GM12878 (cell line): ENCODE data around the gene AOPEP. TPM values are rescaled to one million over a fixed set of nuclear protein-coding genes. Genes with fewer than 3 reads are reported as not detected.

Source experiments
- ATAC-seq: fragments of 200-7000 bp; cut with Tn5 transposase; 3 replicates; pipeline ENCODE4 v1.9.1; 2020; ENCODE audit warnings: mild to moderate bottlenecking, moderate library complexity
- BruUV-seq: library from RNA; stranded (reverse); fragments of 400-500 nt; replicated peaks from 2 replicates; lab custom pipeline; 2021; lab: Mats Ljungman, UMichigan
- CTCF ChIA-PET: fragments of 300-600 bp; sonication (Branson Sonifier 250); formaldehyde crosslinking; extraction: SDS; loops from one replicate; lab custom pipeline; 2021; ENCODE audit warnings: inconsistent platforms; lab: Yijun Ruan, JAX
- POLR2A ChIA-PET: fragments of 350-600 bp; formaldehyde crosslinking; extraction: SDS; loops from one replicate; lab custom pipeline; 2021; ENCODE audit warnings: inconsistent platforms; lab: Charles Lee
- RAD21 ChIA-PET: fragments of 300-600 bp; sonication (Branson Sonifier 250); formaldehyde crosslinking; loops from one replicate; lab custom pipeline; 2023; ENCODE audit warnings: antibody characterized with exemption; ENCODE audit not compliant: unreplicated experiment; lab: Charles Lee
- SMC1A ChIA-PET: fragments of 300-600 bp; sonication (Branson Sonifier 250); formaldehyde crosslinking; loops from one replicate; lab custom pipeline; 2023; ENCODE audit not compliant: unreplicated experiment, uncharacterized antibody; lab: Charles Lee
- DNase-seq: peaks from one replicate; pipeline ENCODE4 v3.0.0-alpha.2; 2011; ENCODE audit warnings: low read depth, low spot score
- FAIRE-seq: peaks from 3 replicates; lab custom pipeline; 2011; peaks lifted over from hg19 to GRCh38; lab: Jason Lieb, UNC
- H2AFZ ChIP-seq: 2 replicates; pipeline ENCODE4 v1.6.0; 2011; ENCODE audit warnings: low read depth, low read length, control low read depth; ENCODE audit not compliant: control insufficient read depth
- H3K27ac ChIP-seq: 2 replicates; pipeline ENCODE4 v1.5.1; 2011; ENCODE audit warnings: control low read depth; ENCODE audit not compliant: control insufficient read depth, insufficient read depth
- H3K27me3 ChIP-seq, 2 experiments: replicated peaks in 1 of 2; 2 replicates each; pipeline versions ENCODE4 v1.6.0 to v1.6.1; 2011; ENCODE audit warnings: low read length in 1 of 2; ENCODE audit not compliant: control insufficient read depth in 2 of 2, insufficient read depth in 2 of 2
- H3K36me3 ChIP-seq, 2 experiments: 2 replicates each; pipeline ENCODE4 v1.5.1; 2011; ENCODE audit warnings: low read length in 1 of 2; ENCODE audit not compliant: control insufficient read depth in 2 of 2, insufficient read depth in 2 of 2
- H3K4me1 ChIP-seq: 2 replicates; pipeline ENCODE4 v1.6.1; 2011; ENCODE audit warnings: mild to moderate bottlenecking, low read length, moderate library complexity, mixed read lengths; ENCODE audit not compliant: control insufficient read depth, insufficient read depth
- H3K4me2 ChIP-seq: 2 replicates; pipeline ENCODE4 v1.6.0; 2011; ENCODE audit warnings: control low read depth; ENCODE audit not compliant: control insufficient read depth, insufficient read depth
- H3K4me3 ChIP-seq: fragments of 200-600 bp; sonication (generic); 2 replicates; pipeline ENCODE4 v1.5.1; 2016
- H3K79me2 ChIP-seq: 2 replicates; pipeline ENCODE4 v1.6.0; 2011; ENCODE audit warnings: low read length; ENCODE audit not compliant: control insufficient read depth, insufficient read depth
- H3K9ac ChIP-seq: 2 replicates; pipeline ENCODE4 v1.8.0; 2011; ENCODE audit warnings: low read length, control low read depth, mixed read lengths; ENCODE audit not compliant: control insufficient read depth, insufficient read depth
- H3K9me3 ChIP-seq: replicated peaks from 3 replicates; pipeline ENCODE4 v1.5.1; 2011; ENCODE audit warnings: mild to moderate bottlenecking, low read length; ENCODE audit not compliant: control insufficient read depth, insufficient read depth
- H4K20me1 ChIP-seq: 2 replicates; pipeline ENCODE4 v1.6.0; 2011; ENCODE audit not compliant: control insufficient read depth, insufficient read depth
- BHLHE40 ChIP-seq, 2 experiments: fragments of 450-650 bp in 1 of 2; IDR thresholded peaks; 2 replicates each; pipeline ENCODE4 v1.6.1; 2011 to 2017; ENCODE audit warnings: low read depth in 2 of 2, borderline replicate concordance in 1 of 2, improper control_type of control experiment in 1 of 2, low read length in 1 of 2, mild to moderate bottlenecking in 1 of 2
- BRCA1 ChIP-seq: IDR thresholded peaks from 2 replicates; pipeline ENCODE4 v1.6.1; 2011; ENCODE audit warnings: low read depth, low read length, improper control_type of control experiment
- CHD1 ChIP-seq: IDR thresholded peaks from 2 replicates; pipeline ENCODE4 v1.6.1; 2012; ENCODE audit warnings: low read depth, low read length, improper control_type of control experiment
- FOS ChIP-seq: IDR thresholded peaks from 3 replicates; pipeline ENCODE4 v1.6.1; 2011; ENCODE audit warnings: borderline replicate concordance; ENCODE audit not compliant: insufficient read length; ENCODE audit errors: extremely low read depth
- GATAD2B ChIP-seq: fragments of 450-650 bp; conservative IDR thresholded peaks from 2 replicates; pipeline ENCODE4 v1.6.1; 2017; ENCODE audit warnings: low read depth, mild to moderate bottlenecking, moderate library complexity
- HCFC1 ChIP-seq: fragments of 150-350 bp; IDR thresholded peaks from 2 replicates; pipeline ENCODE4 v1.6.1; 2014; ENCODE audit warnings: low read length
- IKZF2 ChIP-seq, 2 experiments: fragments of 450-650 bp; IDR thresholded peaks; 2 replicates each; pipeline ENCODE4 v1.6.1; 2017; ENCODE audit warnings: mild to moderate bottlenecking in 2 of 2, moderate library complexity in 2 of 2
- MTA2 ChIP-seq: fragments of 450-650 bp; IDR thresholded peaks from 2 replicates; pipeline ENCODE4 v1.6.1; 2016; ENCODE audit warnings: low read depth, mild to moderate bottlenecking, moderate library complexity
- NR2C1 ChIP-seq: fragments of 450-650 bp; IDR thresholded peaks from 2 replicates; pipeline ENCODE4 v1.6.1; 2017; ENCODE audit warnings: antibody characterized with exemption, mild to moderate bottlenecking, moderate library complexity
- PML ChIP-seq: IDR thresholded peaks from 2 replicates; pipeline ENCODE4 v1.6.1; 2012; ENCODE audit warnings: low read length, inconsistent platforms
- RCOR1 ChIP-seq: conservative IDR thresholded peaks from 2 replicates; pipeline ENCODE4 v1.6.1; 2012; ENCODE audit warnings: low read depth, low read length, improper control_type of control experiment
- SMAD5 ChIP-seq: IDR thresholded peaks from 2 replicates; pipeline ENCODE4 v1.6.1; 2016; ENCODE audit warnings: antibody characterized with exemption, low read depth
- SMARCA5 ChIP-seq: fragments of 450-650 bp; IDR thresholded peaks from 2 replicates; pipeline ENCODE4 v1.6.1; 2017; ENCODE audit warnings: mild to moderate bottlenecking
- SREBF2 ChIP-seq: IDR thresholded peaks from 2 replicates; pipeline ENCODE4 v1.6.1; 2012; ENCODE audit warnings: mild to moderate bottlenecking, low read length
- TBL1XR1 ChIP-seq: IDR thresholded peaks from 2 replicates; pipeline ENCODE4 v1.6.1; 2012; ENCODE audit warnings: low read depth, low read length, improper control_type of control experiment
- ZNF217 ChIP-seq: fragments of 450-650 bp; IDR thresholded peaks from 2 replicates; pipeline ENCODE4 v1.6.1; 2017; ENCODE audit warnings: antibody characterized with exemption, mild to moderate bottlenecking
- WGBS: methylation state at CpG from one replicate; pipeline ENCODE4 v1.1.6; 2016; ENCODE audit warnings: low lambda C conversion rate; ENCODE audit not compliant: insufficient replicate concordance, insufficient coverage; ENCODE audit errors: missing lambda C conversion rate; 5-methylcytosine and 5-hydroxymethylcytosine counted together
- in situ Hi-C: fragments of 300-500 bp; cut with MboI; formaldehyde crosslinking; loops from 9 replicates; pipeline ENCODE4 v1.14.3; 2018; ENCODE audit warnings: mixed read lengths
- intact Hi-C: fragments of 100-400 bp; cut with micrococcal nuclease; formaldehyde crosslinking; loops from one replicate; pipeline ENCODE4 v1.14.2; 2022; ENCODE audit not compliant: unreplicated experiment
- polyA plus RNA-seq, 11 experiments: library from polyadenylated mRNA; depleted of rRNA in 4 of 11; unstranded in 6 of 11; stranded (reverse) in 5 of 11; fragments of >200 nt; fragmentation: Nextera tagmentation in 4 of 11; fragmentation: Illumina TruSeq in 1 of 11; extraction: Ambion mirVana in 4 of 11; extraction: Trizol in 1 of 11; gene quantifications; 1 replicate in 1 of 11; 2 replicates in 10 of 11; pipeline versions ENCODE4 v1.2.1 to v1.2.3, GENCODE V29; 2011 to 2016; ENCODE audit warnings: inconsistent platforms in 2 of 11, missing spikeins in 2 of 11, low read depth in 1 of 11
- total RNA-seq, 4 experiments: library from RNA; depleted of rRNA in 3 of 4; stranded (reverse); fragments of >200 nt in 3 of 4; fragmentation: Illumina TruSeq in 1 of 4; extraction: Trizol in 1 of 4; gene quantifications; 2 replicates each; pipeline versions ENCODE4 v1.2.1 to v1.2.3, GENCODE V29; 2013 to 2021
- TF ChIP-seq, protein P1 (sequence below): fragments of 450-650 bp; IDR thresholded peaks from 2 replicates; pipeline ENCODE4 v1.6.1; 2016; ENCODE audit warnings: mild to moderate bottlenecking, moderate library complexity, borderline replicate concordance

Gene AOPEP
- total and polyA plus RNA-seq, 10 of the 15 experiments (the other 5 are each of a cell fraction or from before 2014, with no cell fraction given), result 2.3 to 16.9 (median 10.1) TPM

DNA sequence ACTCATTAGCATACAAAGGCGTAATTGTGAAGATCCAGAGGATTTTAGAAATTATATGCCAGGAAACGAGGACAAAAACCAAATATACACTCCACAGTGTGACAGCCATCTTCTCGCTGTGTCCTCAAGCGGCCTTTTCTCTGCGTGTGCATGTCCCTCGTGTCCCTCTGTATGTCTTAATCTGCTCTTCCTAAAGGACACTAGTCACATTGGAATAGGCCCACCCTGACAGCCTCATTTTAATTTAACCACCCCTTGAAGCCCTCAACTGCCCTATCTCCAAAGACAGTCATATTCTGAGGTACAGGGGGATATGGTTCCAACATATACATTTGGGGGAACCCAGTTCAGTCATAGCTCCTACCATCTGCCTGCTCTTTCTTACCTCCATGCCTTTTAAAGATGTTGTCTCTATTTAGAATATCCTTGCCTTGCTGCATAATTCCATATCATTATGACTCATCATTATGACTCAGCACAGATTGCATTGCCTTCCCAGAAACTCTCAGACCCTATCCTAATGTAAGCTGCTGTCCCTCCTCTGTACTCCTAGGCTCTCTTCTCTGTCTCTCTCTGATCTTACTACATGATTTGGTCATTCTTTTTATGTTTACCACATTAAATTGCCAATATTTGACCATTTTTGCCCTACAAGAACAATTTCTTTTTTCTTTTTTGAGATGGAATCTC, 210.9 kb downstream of the AOPEP start:
- WGBS, result 88% methylated on average over 6 of the region's 6 CpGs
- ChIA-PET SMC1A (interaction anchor here (0.6 kb wide), 1 partner anchor 1826 kb away, joined by 3 read pairs; no protein-coding TSS in a partner anchor), CTCF (interaction anchor here (1.1 kb wide), 1 partner anchor 20 kb away, joined by 3 read pairs; no protein-coding TSS in a partner anchor), RAD21 (no interaction called here), POLR2A (no interaction called here)
- Histone ChIP-seq H3K4me1 (no peaks in the 10 kb centered on the region), H3K4me3 (no peak overlapping the region), H3K36me3 (no peaks in the 10 kb centered on the region), H3K27me3 (no peaks in the 10 kb centered on the region), H3K4me2 (no peak overlapping the region), H4K20me1 (no peaks in the 10 kb centered on the region), H3K79me2 (no peaks in the 10 kb centered on the region), H2AFZ (no peak overlapping the region), H3K9me3 (no peaks in the 10 kb centered on the region), H3K27ac (no peak overlapping the region)
- FAIRE-seq, result no peak
- in situ Hi-C loops (no loop called here), intact Hi-C loops (no loop called here)
- no TSS peak for BruUV-seq
- no peak for TF ChIP-seq RCOR1
- TF ChIP-seq, protein P1, sequence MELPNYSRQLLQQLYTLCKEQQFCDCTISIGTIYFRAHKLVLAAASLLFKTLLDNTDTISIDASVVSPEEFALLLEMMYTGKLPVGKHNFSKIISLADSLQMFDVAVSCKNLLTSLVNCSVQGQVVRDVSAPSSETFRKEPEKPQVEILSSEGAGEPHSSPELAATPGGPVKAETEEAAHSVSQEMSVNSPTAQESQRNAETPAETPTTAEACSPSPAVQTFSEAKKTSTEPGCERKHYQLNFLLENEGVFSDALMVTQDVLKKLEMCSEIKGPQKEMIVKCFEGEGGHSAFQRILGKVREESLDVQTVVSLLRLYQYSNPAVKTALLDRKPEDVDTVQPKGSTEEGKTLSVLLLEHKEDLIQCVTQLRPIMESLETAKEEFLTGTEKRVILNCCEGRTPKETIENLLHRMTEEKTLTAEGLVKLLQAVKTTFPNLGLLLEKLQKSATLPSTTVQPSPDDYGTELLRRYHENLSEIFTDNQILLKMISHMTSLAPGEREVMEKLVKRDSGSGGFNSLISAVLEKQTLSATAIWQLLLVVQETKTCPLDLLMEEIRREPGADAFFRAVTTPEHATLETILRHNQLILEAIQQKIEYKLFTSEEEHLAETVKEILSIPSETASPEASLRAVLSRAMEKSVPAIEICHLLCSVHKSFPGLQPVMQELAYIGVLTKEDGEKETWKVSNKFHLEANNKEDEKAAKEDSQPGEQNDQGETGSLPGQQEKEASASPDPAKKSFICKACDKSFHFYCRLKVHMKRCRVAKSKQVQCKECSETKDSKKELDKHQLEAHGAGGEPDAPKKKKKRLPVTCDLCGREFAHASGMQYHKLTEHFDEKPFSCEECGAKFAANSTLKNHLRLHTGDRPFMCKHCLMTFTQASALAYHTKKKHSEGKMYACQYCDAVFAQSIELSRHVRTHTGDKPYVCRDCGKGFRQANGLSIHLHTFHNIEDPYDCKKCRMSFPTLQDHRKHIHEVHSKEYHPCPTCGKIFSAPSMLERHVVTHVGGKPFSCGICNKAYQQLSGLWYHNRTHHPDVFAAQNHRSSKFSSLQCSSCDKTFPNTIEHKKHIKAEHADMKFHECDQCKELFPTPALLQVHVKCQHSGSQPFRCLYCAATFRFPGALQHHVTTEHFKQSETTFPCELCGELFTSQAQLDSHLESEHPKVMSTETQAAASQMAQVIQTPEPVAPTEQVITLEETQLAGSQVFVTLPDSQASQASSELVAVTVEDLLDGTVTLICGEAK, result no peak
- TF ChIP-seq ZNF217, result no peak
- TF ChIP-seq MTA2, result no peak
- TF ChIP-seq TBL1XR1, result no peak
- no peak for TF ChIP-seq BHLHE40 (IDR thresholded peaks at IDR 0.05; ENCODE audit: borderline replicate concordance in 1 of 2, low read depth in 2 of 2, low read length in 1 of 2)
- TF ChIP-seq SREBF2, result no peak
- no peak for TF ChIP-seq PML
- no peak for TF ChIP-seq SMAD5
- TF ChIP-seq HCFC1, result no peak
- no peak for TF ChIP-seq GATAD2B
- TF ChIP-seq SMARCA5, result no peak
- no peak for TF ChIP-seq CHD1
- TF ChIP-seq BRCA1, result no peak
- no peak for TF ChIP-seq IKZF2 (IDR thresholded peaks at IDR 0.05)
- no peak for TF ChIP-seq FOS
- TF ChIP-seq NR2C1, result no peak
- TF ChIP-seq, all 136 proteins: peak for 0
- DNase-seq (no peak), ATAC-seq (no peak)
- no peak overlapping the region for H3K9ac ChIP-seq
